DMS153 treated with DMSO at 0.1 percent for 48 hours (cell line): ENCODE measurements around the gene HMGB4.

Source experiments
- DNase-seq: peaks from one replicate; lab custom pipeline; 2025; ENCODE audit not compliant: unreplicated experiment; lab: John Stamatoyannopoulos, UW

Gene HMGB4

GRCh38 chr1:33863779-33864178 lies at the start of gene HMGB4:
Gene HMGB4 (plus strand): TSS chr1:33864079. CDS start chr1:33864192, 113 bp downstream.
- DNase-seq: no peak

- DNase-seq: no peak
Measured at GRCh38 chr1:33814166-33814565, 49.7 kb upstream of the HMGB4 start.

- no peak for DNase-seq
Measured at GRCh38 chr1:33815061-33815460, 48.8 kb upstream of the HMGB4 start.

- peak; percentile 4 for DNase-seq
Measured at GRCh38 chr1:33818071-33818470, 45.8 kb upstream of the HMGB4 start.

GRCh38 chr1:33819290-33819912 lies 44.5 kb upstream of the HMGB4 start:
- DNase-seq: no peak

GRCh38 chr1:33819913-33820311 lies 44.0 kb upstream of the HMGB4 start:
- no peak for DNase-seq

- DNase-seq: no peak
Measured at GRCh38 chr1:33820804-33821203, 43.1 kb upstream of the HMGB4 start.

- DNase-seq: no peak
Measured at GRCh38 chr1:33821291-33821690, 42.6 kb upstream of the HMGB4 start.

GRCh38 chr1:33822396-33822795 lies 41.5 kb upstream of the HMGB4 start:
- no peak for DNase-seq

GRCh38 chr1:33823401-33823800 lies 40.5 kb upstream of the HMGB4 start:
- no peak for DNase-seq

GRCh38 chr1:33823830-33824229 lies 40.0 kb upstream of the HMGB4 start:
- DNase-seq: no peak

- no peak for DNase-seq
Measured at GRCh38 chr1:33824321-33824720, 39.6 kb upstream of the HMGB4 start.

GRCh38 chr1:33824971-33825370 lies 38.9 kb upstream of the HMGB4 start:
- DNase-seq: no peak

- no peak for DNase-seq
Measured at GRCh38 chr1:33825506-33825905, 38.4 kb upstream of the HMGB4 start.

- DNase-seq: no peak
Measured at GRCh38 chr1:33826311-33826710, 37.6 kb upstream of the HMGB4 start.

GRCh38 chr1:33826711-33827110 lies 37.2 kb upstream of the HMGB4 start:
- no peak for DNase-seq

GRCh38 chr1:33828059-33828458 lies 35.8 kb upstream of the HMGB4 start:
- DNase-seq: no peak

GRCh38 chr1:33828654-33829053 lies 35.2 kb upstream of the HMGB4 start:
- DNase-seq: no peak

GRCh38 chr1:33836911-33837310 lies 27.0 kb upstream of the HMGB4 start:
- no peak for DNase-seq

- DNase-seq: no peak
Measured at GRCh38 chr1:33837635-33838034, 26.2 kb upstream of the HMGB4 start.

GRCh38 chr1:33841494-33841893 lies 22.4 kb upstream of the HMGB4 start:
- DNase-seq: no peak

- no peak for DNase-seq
Measured at GRCh38 chr1:33842348-33842747, 21.5 kb upstream of the HMGB4 start.

- DNase-seq: no peak
Measured at GRCh38 chr1:33844166-33844565, 19.7 kb upstream of the HMGB4 start.
